Keratinocyte (primary cell): Measurements from ENCODE around the gene APCDD1. TPM values are rescaled to one million over a fixed set of nuclear protein-coding genes. Genes with fewer than 3 reads are reported as not detected.

Source experiments
- DNase-seq: peaks from one replicate; pipeline ENCODE4 v3.0.0-alpha.2; 2011; ENCODE audit warnings: low read depth, missing footprints, low spot score
- FAIRE-seq: peaks from 2 replicates; lab custom pipeline; 2011; peaks lifted over from hg19 to GRCh38; lab: Jason Lieb, UNC
- H2AFZ ChIP-seq: 2 replicates; pipeline ENCODE4 v1.6.0; 2012; ENCODE audit warnings: low read length, control low read depth, inconsistent platforms; ENCODE audit not compliant: control insufficient read depth
- H3K27ac ChIP-seq: 2 replicates; pipeline ENCODE4 v1.5.1; 2011; ENCODE audit warnings: low read length; ENCODE audit not compliant: control insufficient read depth, insufficient read depth
- H3K27me3 ChIP-seq: 3 replicates; pipeline ENCODE4 v1.6.0; 2011; ENCODE audit warnings: low read length; ENCODE audit not compliant: control insufficient read depth, insufficient read depth; ENCODE audit errors: extremely low read depth
- H3K36me3 ChIP-seq, 2 experiments: 2 replicates in 1 of 2; 3 replicates in 1 of 2; pipeline ENCODE4 v1.5.1; 2011; ENCODE audit warnings: low read length in 2 of 2, mild to moderate bottlenecking in 1 of 2; ENCODE audit not compliant: control insufficient read depth in 2 of 2, insufficient read depth in 2 of 2; ENCODE audit errors: extremely low read depth in 1 of 2
- H3K4me1 ChIP-seq: 3 replicates; pipeline ENCODE4 v1.5.1; 2011; ENCODE audit warnings: low read length; ENCODE audit not compliant: control insufficient read depth, insufficient read depth; ENCODE audit errors: extremely low read depth
- H3K4me2 ChIP-seq: 3 replicates; pipeline ENCODE4 v1.6.0; 2011; ENCODE audit warnings: low read depth, low read length; ENCODE audit not compliant: control insufficient read depth, insufficient read depth; ENCODE audit errors: extremely low read depth
- H3K4me3 ChIP-seq, 3 experiments: fragments of 200-600 bp in 1 of 3; sonication (generic) in 1 of 3; 2 replicates in 2 of 3; 3 replicates in 1 of 3; pipeline ENCODE4 v1.5.1; 2011 to 2016; ENCODE audit warnings: low read length in 3 of 3, mild to moderate bottlenecking in 3 of 3, control low read depth in 2 of 3, inconsistent platforms in 1 of 3, low read depth in 1 of 3, mixed read lengths in 1 of 3, mixed run types in 1 of 3, moderate library complexity in 1 of 3; ENCODE audit not compliant: control insufficient read depth in 2 of 3, insufficient read depth in 2 of 3; ENCODE audit errors: extremely low read depth in 1 of 3
- H3K79me2 ChIP-seq: 2 replicates; pipeline ENCODE4 v1.6.0; 2012; ENCODE audit warnings: low read length; ENCODE audit not compliant: control insufficient read depth, insufficient read depth
- H3K9ac ChIP-seq: 3 replicates; pipeline ENCODE4 v1.6.0; 2011; ENCODE audit warnings: low read length; ENCODE audit not compliant: control insufficient read depth, insufficient read depth; ENCODE audit errors: extremely low read depth
- H3K9me1 ChIP-seq: 3 replicates; pipeline ENCODE4 v1.6.0; 2011; ENCODE audit warnings: low read length; ENCODE audit not compliant: control insufficient read depth, insufficient read depth; ENCODE audit errors: extremely low read depth
- H3K9me3 ChIP-seq: 2 replicates; pipeline ENCODE4 v1.5.1; 2012; ENCODE audit warnings: low read depth, low read length; ENCODE audit not compliant: control insufficient read depth
- H4K20me1 ChIP-seq: 3 replicates; pipeline ENCODE4 v1.6.0; 2011; ENCODE audit warnings: low read length; ENCODE audit not compliant: control insufficient read depth, insufficient read depth; ENCODE audit errors: extremely low read depth
- EZH2 ChIP-seq: IDR thresholded peaks from one replicate; pipeline ENCODE4 v1.6.1; 2012; ENCODE audit warnings: inconsistent platforms, mild to moderate bottlenecking, low read length, moderate library complexity
- dilution Hi-C: fragments of 300-500 bp; cut with MboI; formaldehyde crosslinking; loops from one replicate; pipeline ENCODE4 v1.7.0; 2020; ENCODE audit warnings: low sequenced_read_pairs; ENCODE audit not compliant: extremely low pct_ligation_motif_present
- polyA plus RNA-seq, 5 experiments: library from polyadenylated mRNA; depleted of rRNA in 3 of 5; stranded (reverse) in 3 of 5; stranded (forward) in 1 of 5; unstranded in 1 of 5; fragments of >200 nt; gene quantifications; 1 replicate in 1 of 5; 2 replicates in 3 of 5; 3 replicates in 1 of 5; pipeline versions ENCODE4 v1.2.1 to v1.2.3, GENCODE V29; 2011 to 2012; ENCODE audit warnings: missing spikeins in 2 of 5, low read depth in 1 of 5, low replicate concordance in 1 of 5
- TF ChIP-seq, protein P1 (sequence below), 3 experiments: IDR thresholded peaks in 1 of 3; conservative IDR thresholded peaks in 1 of 3; optimal IDR thresholded peaks in 1 of 3; 2 replicates in 2 of 3; 3 replicates in 1 of 3; pipeline versions ENCODE3 to v1.5.1; 2011; ENCODE audit warnings: low read length in 3 of 3, mild to moderate bottlenecking in 3 of 3, moderate library complexity in 2 of 3, control low read depth in 1 of 3, inconsistent platforms in 1 of 3; ENCODE audit not compliant: insufficient read depth in 2 of 3; ENCODE audit errors: extremely low read depth in 1 of 3

The APCDD1 gene
- polyA plus RNA-seq, 1 donor (not counting 4 experiments of a cell fraction or from before 2014, with no cell fraction given), result 8.5 TPM

DNA sequence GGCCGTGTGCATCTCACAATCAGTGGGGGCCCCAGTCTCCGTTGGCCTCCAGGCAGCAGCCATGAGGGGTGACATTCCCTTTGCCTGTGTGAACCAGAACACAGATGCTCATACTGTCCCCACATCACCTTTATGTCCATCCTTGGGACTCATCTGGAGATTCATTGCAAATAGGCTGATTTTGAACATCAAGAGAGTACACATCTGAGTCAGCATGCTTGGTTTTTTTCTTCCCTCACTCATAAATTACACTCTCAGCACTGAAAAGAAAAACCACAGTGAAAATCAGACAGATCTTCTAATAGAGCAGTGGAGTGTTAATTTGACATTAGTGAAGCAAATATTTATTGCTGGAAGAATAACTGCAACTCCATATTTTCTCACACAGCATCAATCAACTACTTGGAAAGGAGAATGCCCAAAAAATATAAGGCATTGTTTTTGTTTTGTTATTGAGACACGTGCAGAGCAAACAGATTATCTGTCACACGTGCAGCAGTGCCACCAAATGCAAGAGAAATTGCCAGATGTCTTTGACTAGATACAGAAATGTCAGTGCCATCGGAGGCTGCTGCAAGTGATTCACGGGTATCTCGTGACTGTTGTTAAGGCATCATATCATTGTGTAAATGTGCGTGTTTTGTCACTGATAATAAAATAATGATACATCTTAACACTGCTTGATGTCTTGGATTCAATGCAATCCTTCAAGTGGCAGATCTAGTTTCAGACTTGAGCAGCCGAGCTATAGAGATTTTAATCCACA, 10.9 kb downstream of the APCDD1 start:
- H3K79me2 ChIP-seq, result no peaks in the 10 kb centered on the region
- no peaks in the 10 kb centered on the region for H3K27me3 ChIP-seq
- DNase-seq (no peak), FAIRE-seq (no peak)
- no peaks in the 10 kb centered on the region for H3K9me3 ChIP-seq
- no peak overlapping the region for H3K27ac ChIP-seq
- no peak overlapping the region for H3K4me3 ChIP-seq
- H3K9me1 ChIP-seq, result no peaks in the 10 kb centered on the region
- TF ChIP-seq, protein P1, sequence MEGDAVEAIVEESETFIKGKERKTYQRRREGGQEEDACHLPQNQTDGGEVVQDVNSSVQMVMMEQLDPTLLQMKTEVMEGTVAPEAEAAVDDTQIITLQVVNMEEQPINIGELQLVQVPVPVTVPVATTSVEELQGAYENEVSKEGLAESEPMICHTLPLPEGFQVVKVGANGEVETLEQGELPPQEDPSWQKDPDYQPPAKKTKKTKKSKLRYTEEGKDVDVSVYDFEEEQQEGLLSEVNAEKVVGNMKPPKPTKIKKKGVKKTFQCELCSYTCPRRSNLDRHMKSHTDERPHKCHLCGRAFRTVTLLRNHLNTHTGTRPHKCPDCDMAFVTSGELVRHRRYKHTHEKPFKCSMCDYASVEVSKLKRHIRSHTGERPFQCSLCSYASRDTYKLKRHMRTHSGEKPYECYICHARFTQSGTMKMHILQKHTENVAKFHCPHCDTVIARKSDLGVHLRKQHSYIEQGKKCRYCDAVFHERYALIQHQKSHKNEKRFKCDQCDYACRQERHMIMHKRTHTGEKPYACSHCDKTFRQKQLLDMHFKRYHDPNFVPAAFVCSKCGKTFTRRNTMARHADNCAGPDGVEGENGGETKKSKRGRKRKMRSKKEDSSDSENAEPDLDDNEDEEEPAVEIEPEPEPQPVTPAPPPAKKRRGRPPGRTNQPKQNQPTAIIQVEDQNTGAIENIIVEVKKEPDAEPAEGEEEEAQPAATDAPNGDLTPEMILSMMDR (optimal IDR thresholded peaks at IDR 0.05 in 1 of 3, IDR thresholded peaks at IDR 0.05 in 1 of 3, conservative IDR thresholded peaks at IDR 0.05 in 1 of 3; ENCODE audit: extremely low read depth in 1 of 3, insufficient read depth in 2 of 3, low read length in 3 of 3), result no peak
- no peak for TF ChIP-seq EZH2
- no peaks in the 10 kb centered on the region for H4K20me1 ChIP-seq
- peaks cover 2% of the 10 kb centered on the region for H3K4me1 ChIP-seq
- no peak overlapping the region for H3K9ac ChIP-seq
- H2AFZ ChIP-seq, result no peak overlapping the region
- H3K36me3 ChIP-seq, result no peaks in the 10 kb centered on the region
- dilution Hi-C loops, result no loop called here
- no peak overlapping the region for H3K4me2 ChIP-seq

DNA sequence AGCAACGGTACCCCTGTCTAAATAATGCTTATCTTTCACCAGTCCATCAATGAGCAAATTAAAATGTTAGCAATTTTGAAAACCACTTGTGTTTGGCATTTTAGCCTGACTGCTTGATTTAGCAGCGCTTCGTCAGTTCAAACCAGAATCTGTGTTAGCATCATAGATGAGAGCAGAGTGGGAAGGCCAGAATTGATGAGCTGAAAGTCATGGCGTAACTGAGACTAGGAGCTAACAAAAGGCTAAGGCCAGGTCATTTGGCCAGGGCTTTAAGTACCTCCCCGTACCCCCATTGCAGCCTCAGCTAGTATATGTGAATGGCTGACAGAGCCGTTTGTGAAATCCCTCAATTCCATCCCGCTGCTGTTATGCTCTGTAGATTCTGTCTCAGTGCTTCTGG, 16.0 kb downstream of the APCDD1 start:
- Histone ChIP-seq H3K4me2 (no peak overlapping the region), H3K27ac (no peak overlapping the region), H4K20me1 (no peaks in the 10 kb centered on the region), H2AFZ (no peak overlapping the region), H3K9me1 (no peaks in the 10 kb centered on the region), H3K9ac (no peak overlapping the region), H3K4me3 (no peak overlapping the region), H3K36me3 (no peaks in the 10 kb centered on the region), H3K79me2 (no peaks in the 10 kb centered on the region), H3K4me1 (no peaks in the 10 kb centered on the region), H3K27me3 (no peaks in the 10 kb centered on the region), H3K9me3 (no peaks in the 10 kb centered on the region)
- TF ChIP-seq, protein P1 (optimal IDR thresholded peaks at IDR 0.05 in 1 of 3, IDR thresholded peaks at IDR 0.05 in 1 of 3, conservative IDR thresholded peaks at IDR 0.05 in 1 of 3; ENCODE audit: extremely low read depth in 1 of 3, insufficient read depth in 2 of 3, low read length in 3 of 3), result no peak
- TF ChIP-seq EZH2, result no peak
- no peak for FAIRE-seq
- dilution Hi-C loops, result no loop called here
- no peak for DNase-seq
